Measurements from ENCODE around the gene SLC37A2. TPM values are rescaled to one million over a fixed set of nuclear protein-coding genes. Genes with fewer than 3 reads are reported as not detected.

SLC37A2 gene
- polyA plus RNA-seq, 3 donors from 2014 or later: 0.37 to 2.1 (median 0.61) TPM

GRCh38 chr11:125091877-125092664 is 29.0 kb downstream of the SLC37A2 start:
- Mint-ChIP-seq H3K36me3 (peaks cover 7 to 22% (median 15%) of the 10 kb centered on the region in 3 donors), H3K4me3 (no peak overlapping the region), H3K27ac (no peak overlapping the region), H3K27me3 (ENCODE audit: low read depth in 3 of 3) (no peaks in the 10 kb centered on the region), H3K4me1 (no peaks in the 10 kb centered on the region), H3K9me3 (no peaks in the 10 kb centered on the region)
- no peak for DNase-seq

- Mint-ChIP-seq H3K36me3 (peaks cover 7 to 26% (median 15%) of the 10 kb centered on the region in 3 donors), H3K27ac (no peak overlapping the region), H3K27me3 (ENCODE audit: low read depth in 3 of 3) (no peaks in the 10 kb centered on the region), H3K4me3 (no peak overlapping the region), H3K4me1 (no peaks in the 10 kb centered on the region), H3K9me3 (no peaks in the 10 kb centered on the region)
- no peak for DNase-seq
Observed at GRCh38 chr11:125092669-125093068, 29.6 kb downstream of the SLC37A2 start.

GRCh38 chr11:125093502-125093901 is 30.4 kb downstream of the SLC37A2 start:
- no peaks in the 10 kb centered on the region for H3K27me3 Mint-ChIP-seq (ENCODE audit: low read depth in 3 of 3)
- peak overlapping the region in 1 of 6 donors; percentile 18 for H3K27ac Mint-ChIP-seq
- no peak for DNase-seq
- H3K4me1 Mint-ChIP-seq: no peaks in the 10 kb centered on the region
- peaks cover 10 to 30% (median 15%) of the 10 kb centered on the region in 3 donors for H3K36me3 Mint-ChIP-seq
- no peak overlapping the region for H3K4me3 Mint-ChIP-seq
- no peaks in the 10 kb centered on the region for H3K9me3 Mint-ChIP-seq

- Mint-ChIP-seq H3K27me3 (ENCODE audit: low read depth in 3 of 3) (no peaks in the 10 kb centered on the region), H3K4me1 (no peaks in the 10 kb centered on the region), H3K36me3 (peaks cover 14 to 38% (median 15%) of the 10 kb centered on the region in 3 donors), H3K4me3 (no peak overlapping the region), H3K9me3 (no peaks in the 10 kb centered on the region), H3K27ac (no peak overlapping the region)
- DNase-seq: no peak
Observed at GRCh38 chr11:125094731-125095130, 31.6 kb downstream of the SLC37A2 start.

DNA sequence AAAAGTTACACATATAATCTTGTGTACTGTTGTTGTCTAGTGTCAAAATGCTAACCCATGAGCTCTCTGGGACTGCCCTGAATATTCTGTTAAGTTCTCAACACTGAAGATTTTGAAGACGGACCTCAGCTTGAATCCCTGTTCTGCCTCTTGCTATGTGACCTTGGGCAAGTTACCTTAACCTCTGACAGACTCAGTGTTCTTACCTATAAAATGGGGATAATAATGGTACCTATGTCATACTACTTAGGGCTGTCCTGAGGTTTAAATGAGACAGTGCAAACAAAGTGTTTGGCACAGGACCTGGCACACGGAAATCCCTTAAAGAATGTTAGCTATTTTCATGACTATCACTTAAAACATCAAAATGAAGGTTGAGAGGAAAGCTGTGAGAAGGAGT is 37.0 kb downstream of the SLC37A2 start:
- no peak for DNase-seq
- no peaks in the 10 kb centered on the region for H3K27me3 Mint-ChIP-seq (ENCODE audit: low read depth in 3 of 3)
- peaks cover 0 to under 1% of the 10 kb centered on the region in 2 donors for H3K4me1 Mint-ChIP-seq
- H3K36me3 Mint-ChIP-seq: peaks cover 28 to 59% (median 34%) of the 10 kb centered on the region in 3 donors
- no peak overlapping the region for H3K4me3 Mint-ChIP-seq
- H3K27ac Mint-ChIP-seq: no peak overlapping the region
- no peaks in the 10 kb centered on the region for H3K9me3 Mint-ChIP-seq

DNA sequence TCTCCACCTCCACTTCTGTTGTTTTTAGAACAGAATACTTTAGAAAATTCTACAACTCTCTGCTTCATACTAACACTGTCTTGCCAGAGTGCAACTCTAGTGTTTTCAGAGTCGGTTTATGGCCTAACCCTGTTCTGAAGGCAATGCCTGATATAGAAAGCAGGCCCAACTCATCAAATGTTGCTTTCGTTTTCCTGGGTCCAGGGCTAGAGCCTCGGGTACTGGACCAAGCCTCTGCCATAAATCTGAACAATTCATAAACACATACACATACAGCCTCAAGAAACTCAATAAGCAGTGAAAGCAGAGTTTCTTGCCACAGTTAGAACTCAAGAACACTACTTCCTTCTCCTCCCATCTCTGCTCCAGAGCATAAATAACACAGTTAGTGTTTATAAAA is 38.5 kb downstream of the SLC37A2 start:
- H3K27me3 Mint-ChIP-seq (ENCODE audit: low read depth in 3 of 3): no peaks in the 10 kb centered on the region
- H3K4me3 Mint-ChIP-seq: no peak overlapping the region
- H3K9me3 Mint-ChIP-seq: no peaks in the 10 kb centered on the region
- peaks cover 23 to 48% (median 32%) of the 10 kb centered on the region in 3 donors for H3K36me3 Mint-ChIP-seq
- H3K4me1 Mint-ChIP-seq: peaks cover 0 to 12% of the 10 kb centered on the region in 2 donors
- DNase-seq: no peak
- H3K27ac Mint-ChIP-seq: no peak overlapping the region

DNA sequence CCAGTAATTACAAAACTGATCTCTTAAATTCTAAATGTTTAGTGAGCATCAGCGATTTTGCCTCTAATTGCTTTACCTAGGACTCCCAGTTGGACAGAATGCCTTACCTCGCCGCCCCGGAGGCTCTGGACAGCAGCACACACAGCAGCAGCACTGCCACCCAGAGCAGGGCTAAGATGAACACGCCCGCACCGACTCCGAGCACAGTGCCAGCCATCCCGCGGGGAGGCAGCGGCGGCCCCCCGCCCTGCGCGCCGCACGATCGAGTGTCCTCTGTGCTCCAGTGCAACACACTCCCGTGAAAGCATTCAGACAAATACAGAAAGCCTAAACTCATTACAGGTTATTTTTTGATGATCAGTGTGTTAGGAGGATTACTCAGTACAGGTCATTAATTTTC is 38.9 kb downstream of the SLC37A2 start:
- H3K9me3 Mint-ChIP-seq: no peaks in the 10 kb centered on the region
- H3K36me3 Mint-ChIP-seq: peaks cover 21 to 46% (median 30%) of the 10 kb centered on the region in 3 donors
- no peak for DNase-seq
- H3K4me3 Mint-ChIP-seq: no peak overlapping the region
- H3K4me1 Mint-ChIP-seq: peaks cover 0 to 12% of the 10 kb centered on the region in 2 donors
- H3K27ac Mint-ChIP-seq: no peak overlapping the region
- H3K27me3 Mint-ChIP-seq (ENCODE audit: low read depth in 3 of 3): no peaks in the 10 kb centered on the region

- Mint-ChIP-seq H3K4me1 (peaks cover 0 to 12% of the 10 kb centered on the region in 2 donors), H3K36me3 (peaks cover 21 to 43% (median 30%) of the 10 kb centered on the region in 3 donors), H3K4me3 (no peak overlapping the region), H3K27me3 (ENCODE audit: low read depth in 3 of 3) (no peaks in the 10 kb centered on the region), H3K9me3 (no peaks in the 10 kb centered on the region), H3K27ac (no peak overlapping the region)
- no peak for DNase-seq
Observed at GRCh38 chr11:125102510-125102909, 39.4 kb downstream of the SLC37A2 start.

- H3K9me3 Mint-ChIP-seq: no peaks in the 10 kb centered on the region
- DNase-seq: no peak
- H3K27ac Mint-ChIP-seq: no peak overlapping the region
- H3K27me3 Mint-ChIP-seq (ENCODE audit: low read depth in 3 of 3): no peaks in the 10 kb centered on the region
- H3K36me3 Mint-ChIP-seq: peaks cover 5 to 21% (median 18%) of the 10 kb centered on the region in 3 donors
- H3K4me1 Mint-ChIP-seq: peaks cover 8 to 26% of the 10 kb centered on the region in 2 donors
- H3K4me3 Mint-ChIP-seq: no peak overlapping the region
Observed at GRCh38 chr11:125105926-125106325, 42.8 kb downstream of the SLC37A2 start.

DNA sequence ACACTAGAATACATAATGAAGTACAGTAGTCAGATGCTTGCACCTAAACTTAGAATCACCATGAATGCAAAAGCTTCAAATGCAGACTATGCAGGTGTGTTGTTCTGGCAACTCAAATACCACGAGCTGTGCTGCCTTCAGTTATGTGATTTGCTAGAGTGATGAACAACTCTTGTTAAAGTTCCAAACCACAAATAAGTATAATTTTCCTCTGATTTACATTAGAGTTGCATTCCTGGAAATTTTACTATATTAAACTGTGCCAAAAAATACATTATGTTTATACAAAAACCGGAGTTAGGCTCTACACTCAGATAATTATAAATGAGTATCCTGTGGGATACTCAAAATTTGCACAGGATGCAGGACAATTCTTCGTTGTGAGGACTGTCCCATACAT is 45.4 kb downstream of the SLC37A2 start:
- no peak for DNase-seq
- Mint-ChIP-seq H3K9me3 (no peaks in the 10 kb centered on the region), H3K27ac (no peak overlapping the region), H3K4me3 (peak overlapping the region in 1 of 5 donors; percentile 9), H3K4me1 (peaks cover 19 to 43% of the 10 kb centered on the region in 2 donors), H3K27me3 (ENCODE audit: low read depth in 3 of 3) (peaks cover 5 to 8% (median 7%) of the 10 kb centered on the region in 3 donors), H3K36me3 (peaks cover 0 to 14% (median 4%) of the 10 kb centered on the region in 3 donors)

DNA sequence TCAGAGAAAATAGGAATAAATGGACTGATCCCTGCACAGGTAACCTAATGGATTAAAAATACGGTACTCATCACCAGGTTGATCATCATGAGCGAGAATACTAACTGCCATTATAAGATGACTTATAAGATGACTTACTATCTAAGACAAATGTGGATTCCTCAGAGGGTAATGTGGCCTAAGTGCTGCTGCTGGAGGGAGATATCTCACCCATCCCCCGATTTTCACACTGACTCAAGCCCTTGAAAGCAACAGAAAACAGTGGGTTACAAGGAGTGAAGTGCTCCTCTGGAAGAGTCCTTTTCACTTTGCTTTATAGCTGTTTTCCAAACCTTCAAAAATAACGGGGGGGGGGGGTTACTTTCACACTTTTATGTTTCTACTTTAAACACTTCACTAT is 47.4 kb downstream of the SLC37A2 start:
- peak overlapping the region; percentile 95 to 98 (median 96) for H3K27ac Mint-ChIP-seq
- peaks cover 19 to 39% of the 10 kb centered on the region in 2 donors for H3K4me1 Mint-ChIP-seq
- no peaks in the 10 kb centered on the region for H3K9me3 Mint-ChIP-seq

GRCh38 chr11:125111001-125111342 is 47.9 kb downstream of the SLC37A2 start:
- H3K4me1 Mint-ChIP-seq: peaks cover 19 to 34% of the 10 kb centered on the region in 2 donors
- DNase-seq: no peak
- H3K27me3 Mint-ChIP-seq (ENCODE audit: low read depth in 3 of 3): peaks cover 5 to 12% (median 8%) of the 10 kb centered on the region in 3 donors
- H3K36me3 Mint-ChIP-seq: peaks cover 0 to 8% (median 4%) of the 10 kb centered on the region in 3 donors
- peak overlapping the region; percentile 96 to 99 (median 96) for H3K4me3 Mint-ChIP-seq
- no peaks in the 10 kb centered on the region for H3K9me3 Mint-ChIP-seq
- peak overlapping the region; percentile 95 to 98 (median 96) for H3K27ac Mint-ChIP-seq

More for the DNA sequence above, 47.4 kb downstream of the SLC37A2 start:
- H3K36me3 Mint-ChIP-seq: peaks cover 0 to 11% (median 4%) of the 10 kb centered on the region in 3 donors
- peak overlapping the region; percentile 96 to 99 (median 96) for H3K4me3 Mint-ChIP-seq
- H3K27me3 Mint-ChIP-seq (ENCODE audit: low read depth in 3 of 3): peaks cover 5 to 12% (median 8%) of the 10 kb centered on the region in 3 donors
- DNase-seq: peak; percentile 25 to 35 (median 27)

DNA sequence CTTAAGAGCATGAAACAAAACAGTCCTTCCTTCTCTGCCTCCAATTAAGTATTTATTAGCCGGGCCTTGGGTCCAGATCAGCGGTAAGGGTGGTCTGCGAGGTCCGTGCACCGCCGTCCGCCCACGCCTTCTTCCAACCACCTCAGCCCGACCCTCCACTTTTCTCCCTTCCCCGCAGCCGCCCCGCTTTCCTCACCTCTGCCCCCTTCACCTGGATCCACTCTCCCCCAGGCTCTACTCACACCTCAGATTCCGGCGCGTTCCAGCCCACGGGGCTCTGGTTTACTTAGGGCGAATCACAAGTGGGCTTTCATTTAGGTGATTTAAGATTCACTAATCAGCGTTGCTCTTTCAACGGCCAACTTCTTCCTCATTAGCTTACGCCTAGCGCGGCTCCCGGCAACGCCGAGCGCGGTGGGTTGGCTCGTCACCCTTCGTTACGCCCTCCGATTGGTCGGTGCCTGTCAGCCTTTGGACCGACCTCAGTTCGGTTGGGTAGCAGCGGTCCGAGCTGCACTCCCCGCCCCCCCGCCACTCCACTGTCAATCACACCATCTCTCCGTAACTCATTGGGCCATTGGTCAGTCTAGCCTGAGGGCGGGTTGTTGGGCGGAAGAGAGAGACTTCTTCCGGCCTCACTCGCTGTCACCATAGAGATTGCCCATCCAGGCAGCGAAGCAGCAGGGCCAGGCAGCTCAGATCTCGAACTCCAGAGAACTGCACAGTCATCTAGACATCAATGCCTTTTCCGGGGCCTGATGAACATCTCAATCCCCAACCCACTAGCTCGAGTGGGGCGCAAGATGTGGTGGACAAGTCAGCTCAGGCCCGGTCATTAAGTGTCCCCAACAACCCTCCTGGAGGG is 48.5 kb downstream of the SLC37A2 start, which contains the start of gene TMEM218:
Gene TMEM218, minus strand, starts transcription at position 284 of the 865 bp plus-strand sequence. CDS start 9,385 bp downstream, outside the sequence.
- Mint-ChIP-seq H3K4me3 (peak within 1 kb of the TSS; percentile 96 to 99 (median 96)), H3K9me3 (no peaks in the 10 kb centered on the region), H3K27me3 (ENCODE audit: low read depth in 3 of 3) (peaks cover 5 to 12% (median 8%) of the 10 kb centered on the region in 3 donors), H3K27ac (peak within 1 kb of the TSS; percentile 95 to 98 (median 96)), H3K36me3 (peaks cover 0 to 8% (median 0%) of the 10 kb centered on the region in 3 donors), H3K4me1 (peaks cover 19 to 31% of the 10 kb centered on the region in 2 donors)
- DNase-seq: peak; percentile 97 to 98 (median 98)
